D341Med (cell line): ENCODE data around the gene HDHD3.

Source experiments
- DNase-seq: peaks from one replicate; pipeline ENCODE4 v3.0.0; 2012; ENCODE audit warnings: low spot score

Gene HDHD3

GRCh38 chr9:113328045-113328782 lies 48.6 kb downstream of the HDHD3 start:
- no peak for DNase-seq

- no peak for DNase-seq
Observed at GRCh38 chr9:113326230-113326629, 50.6 kb downstream of the HDHD3 start.
